NB4 (cell line): ENCODE data around the gene TMEM229B.

Experiments
- POLR2A ChIP-seq: IDR thresholded peaks from 2 replicates; pipeline ENCODE4 v1.6.1; 2011; ENCODE audit warnings: mild to moderate bottlenecking; ENCODE audit not compliant: insufficient read length; ENCODE audit errors: extremely low read depth
- TF ChIP-seq, protein P1 (sequence below): IDR thresholded peaks from one replicate; pipeline ENCODE4 v1.5.1; 2012; ENCODE audit warnings: low read depth, low read length

DNA sequence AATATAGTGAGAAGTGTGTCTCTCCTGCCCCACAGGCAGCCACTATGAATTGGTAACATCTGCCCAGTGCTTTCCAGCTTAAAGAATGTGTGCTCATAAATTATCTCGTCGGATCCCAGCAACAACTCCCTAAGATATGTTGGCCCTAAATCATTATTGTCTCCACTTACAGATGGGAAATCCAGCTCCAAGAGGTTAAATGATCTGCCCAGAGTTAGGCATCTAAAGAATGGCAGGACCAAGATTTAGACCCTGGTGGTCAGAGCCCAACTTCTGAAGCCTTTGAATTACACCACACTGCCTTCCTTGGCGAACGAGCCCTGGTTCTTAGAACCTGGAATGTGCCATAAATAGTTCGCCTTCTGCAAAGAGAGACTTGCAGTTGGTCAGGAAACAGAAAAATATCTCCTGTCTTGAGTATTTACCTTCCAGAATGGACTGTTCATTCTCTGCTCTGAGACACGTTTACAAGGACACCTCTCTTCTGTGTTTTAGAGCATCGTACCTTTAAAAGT lies 56.4 kb downstream of the TMEM229B start:
- TF ChIP-seq, protein P1, sequence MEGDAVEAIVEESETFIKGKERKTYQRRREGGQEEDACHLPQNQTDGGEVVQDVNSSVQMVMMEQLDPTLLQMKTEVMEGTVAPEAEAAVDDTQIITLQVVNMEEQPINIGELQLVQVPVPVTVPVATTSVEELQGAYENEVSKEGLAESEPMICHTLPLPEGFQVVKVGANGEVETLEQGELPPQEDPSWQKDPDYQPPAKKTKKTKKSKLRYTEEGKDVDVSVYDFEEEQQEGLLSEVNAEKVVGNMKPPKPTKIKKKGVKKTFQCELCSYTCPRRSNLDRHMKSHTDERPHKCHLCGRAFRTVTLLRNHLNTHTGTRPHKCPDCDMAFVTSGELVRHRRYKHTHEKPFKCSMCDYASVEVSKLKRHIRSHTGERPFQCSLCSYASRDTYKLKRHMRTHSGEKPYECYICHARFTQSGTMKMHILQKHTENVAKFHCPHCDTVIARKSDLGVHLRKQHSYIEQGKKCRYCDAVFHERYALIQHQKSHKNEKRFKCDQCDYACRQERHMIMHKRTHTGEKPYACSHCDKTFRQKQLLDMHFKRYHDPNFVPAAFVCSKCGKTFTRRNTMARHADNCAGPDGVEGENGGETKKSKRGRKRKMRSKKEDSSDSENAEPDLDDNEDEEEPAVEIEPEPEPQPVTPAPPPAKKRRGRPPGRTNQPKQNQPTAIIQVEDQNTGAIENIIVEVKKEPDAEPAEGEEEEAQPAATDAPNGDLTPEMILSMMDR, result no peak
- TF ChIP-seq POLR2A, result no peak
